Endothelial cell of umbilical vein (primary cell): ENCODE measurements around the gene ARMH3. TPM values are rescaled to one million over a fixed set of nuclear protein-coding genes. Genes with fewer than 3 reads are reported as not detected.

Experiments used
- BruUV-seq: library from RNA; stranded (reverse); fragments of 400-500 nt; replicated peaks from 2 replicates; lab custom pipeline; 2021; lab: Mats Ljungman, UMichigan
- CTCF ChIA-PET: fragments of 300-600, 350-600 bp; sonication (Branson Sonifier 250); formaldehyde crosslinking; loops from one replicate; lab custom pipeline; 2021; ENCODE audit warnings: antibody characterized with exemption, inconsistent platforms; lab: Charles Lee
- POLR2A ChIA-PET: fragments of 300-600, 350-600 bp; sonication (Branson Sonifier 250); formaldehyde crosslinking; loops from one replicate; lab custom pipeline; 2021; ENCODE audit warnings: antibody characterized with exemption, inconsistent platforms; lab: Charles Lee
- DNase-seq: peaks from one replicate; pipeline ENCODE4 v3.0.0-alpha.2; 2011; ENCODE audit warnings: low read depth, low spot score
- FAIRE-seq: peaks from 2 replicates; lab custom pipeline; 2011; peaks lifted over from hg19 to GRCh38; lab: Jason Lieb, UNC
- H2AFZ ChIP-seq: 2 replicates; pipeline ENCODE4 v1.6.0; 2012; ENCODE audit warnings: low read depth, low read length, control low read depth, inconsistent platforms
- H3K27ac ChIP-seq: 2 replicates; pipeline ENCODE4 v1.5.1; 2011; ENCODE audit warnings: low read depth, mild to moderate bottlenecking, control low read depth, low read length, moderate library complexity; ENCODE audit not compliant: insufficient read depth
- H3K27me3 ChIP-seq, 2 experiments: 2 replicates each; pipeline versions ENCODE4 v1.6.0 to v1.6.1; 2011; ENCODE audit warnings: low read length in 2 of 2, mixed read lengths in 1 of 2; ENCODE audit not compliant: control insufficient read depth in 2 of 2, insufficient read depth in 2 of 2
- H3K36me3 ChIP-seq, 2 experiments: 2 replicates in 1 of 2; 3 replicates in 1 of 2; pipeline ENCODE4 v1.5.1; 2011; ENCODE audit warnings: low read length in 2 of 2, mild to moderate bottlenecking in 1 of 2, moderate library complexity in 1 of 2; ENCODE audit not compliant: control insufficient read depth in 2 of 2, insufficient read depth in 2 of 2; ENCODE audit errors: extremely low read depth in 1 of 2
- H3K4me1 ChIP-seq: 3 replicates; pipeline ENCODE4 v1.5.1; 2011; ENCODE audit warnings: mild to moderate bottlenecking, low read length; ENCODE audit not compliant: control insufficient read depth, insufficient read depth; ENCODE audit errors: extremely low read depth
- H3K4me2 ChIP-seq: 2 replicates; pipeline ENCODE4 v1.6.1; 2011; ENCODE audit warnings: low read length, control low read depth, mixed read lengths; ENCODE audit not compliant: insufficient read depth
- H3K4me3 ChIP-seq, 3 experiments: fragments of 200-600 bp in 1 of 3; sonication (generic), shearing (Covaris generic) in 1 of 3; replicated peaks in 1 of 3; 2 replicates each; pipeline ENCODE4 v1.5.1; 2011 to 2016; ENCODE audit warnings: control low read depth in 3 of 3, low read length in 3 of 3, mild to moderate bottlenecking in 2 of 3, inconsistent platforms in 1 of 3, low read depth in 1 of 3, moderate library complexity in 1 of 3; ENCODE audit not compliant: insufficient read depth in 1 of 3
- H3K79me2 ChIP-seq: 2 replicates; pipeline ENCODE4 v1.6.0; 2012; ENCODE audit warnings: low read length, inconsistent platforms; ENCODE audit not compliant: control insufficient read depth, insufficient read depth
- H3K9ac ChIP-seq: replicated peaks from 2 replicates; pipeline ENCODE3; 2011; ENCODE audit warnings: low read length, control low read depth; ENCODE audit not compliant: insufficient read depth; ENCODE audit errors: extremely low read depth
- H3K9me1 ChIP-seq: replicated peaks from 3 replicates; pipeline ENCODE4 v1.6.0; 2011; ENCODE audit warnings: mild to moderate bottlenecking, low read length; ENCODE audit not compliant: control insufficient read depth, insufficient read depth; ENCODE audit errors: extremely low read depth
- H3K9me3 ChIP-seq: replicated peaks from 2 replicates; pipeline ENCODE4 v1.5.1; 2012; ENCODE audit warnings: low read length, inconsistent platforms; ENCODE audit not compliant: control insufficient read depth, insufficient read depth
- H4K20me1 ChIP-seq: replicated peaks from 2 replicates; pipeline ENCODE3; 2011; ENCODE audit warnings: mild to moderate bottlenecking, low read length; ENCODE audit not compliant: control insufficient read depth, insufficient read depth; ENCODE audit errors: extremely low read depth
- EZH2 ChIP-seq: IDR thresholded peaks from 2 replicates; pipeline ENCODE4 v1.6.1; 2012; ENCODE audit warnings: borderline replicate concordance, low read depth, mild to moderate bottlenecking, moderate library complexity, low read length, inconsistent platforms; ENCODE audit not compliant: severe bottlenecking
- FOS ChIP-seq: IDR thresholded peaks from 2 replicates; pipeline ENCODE4 v1.6.1; 2011; ENCODE audit warnings: mild to moderate bottlenecking, low read length, moderate library complexity, borderline replicate concordance; ENCODE audit not compliant: insufficient read depth
- GATA2 ChIP-seq: IDR thresholded peaks from 2 replicates; pipeline ENCODE4 v1.7.0; 2011; ENCODE audit warnings: low read depth, mild to moderate bottlenecking, moderate library complexity, mixed read lengths, low read length; ENCODE audit not compliant: insufficient read length, insufficient read depth
- JUN ChIP-seq: IDR thresholded peaks from 2 replicates; pipeline ENCODE4 v1.6.1; 2011; ENCODE audit warnings: borderline replicate concordance, low read depth; ENCODE audit not compliant: insufficient read length, insufficient read depth
- MAX ChIP-seq: IDR thresholded peaks from 2 replicates; pipeline ENCODE4 v1.6.1; 2011; ENCODE audit not compliant: insufficient read depth, insufficient read length
- MYC ChIP-seq: IDR thresholded peaks from one replicate; pipeline ENCODE4 v1.6.1; 2011; ENCODE audit warnings: mild to moderate bottlenecking, low read depth, low read length
- POLR2A ChIP-seq: IDR thresholded peaks from 2 replicates; pipeline ENCODE4 v1.6.1; 2012; ENCODE audit warnings: low read depth, mild to moderate bottlenecking, control low read depth, low read length
- POLR2AphosphoS5 ChIP-seq: IDR thresholded peaks from 2 replicates; pipeline ENCODE4 v1.6.1; 2012; ENCODE audit warnings: low read depth, mild to moderate bottlenecking, control low read depth, low read length, moderate library complexity; ENCODE audit not compliant: insufficient read depth
- dilution Hi-C: fragments of 300-500 bp; cut with MboI; formaldehyde crosslinking; loops from one replicate; pipeline ENCODE4 v1.15.0; 2019; ENCODE audit warnings: low sequenced_read_pairs; ENCODE audit not compliant: extremely low pct_ligation_motif_present
- intact Hi-C: fragments of 100-400 bp; cut with micrococcal nuclease; formaldehyde crosslinking; loops from one replicate; pipeline ENCODE4 v1.10.0; 2022
- polyA plus RNA-seq, 4 experiments: library from polyadenylated mRNA; depleted of rRNA in 3 of 4; stranded (reverse) in 3 of 4; unstranded in 1 of 4; fragments of >200 nt; gene quantifications; 2 replicates each; pipeline versions ENCODE4 v1.2.1 to v1.2.3, GENCODE V29; 2011 to 2012; ENCODE audit warnings: missing spikeins in 1 of 4
- total RNA-seq: library from RNA; stranded (reverse); gene quantifications from 2 replicates; pipeline ENCODE4 v1.2.3, GENCODE V29; 2021
- TF ChIP-seq, protein P1 (sequence below), 2 donors: IDR thresholded peaks; 1 replicate in 1 of 2; 2 replicates in 1 of 2; pipeline ENCODE4 v1.5.1; 2011; ENCODE audit warnings: low read length in 2 of 2, mild to moderate bottlenecking in 2 of 2, moderate library complexity in 2 of 2, control low read depth in 1 of 2, inconsistent platforms in 1 of 2, low read depth in 1 of 2; ENCODE audit not compliant: insufficient read depth in 1 of 2; ENCODE audit errors: extremely low read depth in 1 of 2

Gene ARMH3
- total and polyA plus RNA-seq, 2 donors (not counting 3 experiments of a cell fraction or from before 2014, with no cell fraction given): 13.1 to 17.6 TPM

DNA sequence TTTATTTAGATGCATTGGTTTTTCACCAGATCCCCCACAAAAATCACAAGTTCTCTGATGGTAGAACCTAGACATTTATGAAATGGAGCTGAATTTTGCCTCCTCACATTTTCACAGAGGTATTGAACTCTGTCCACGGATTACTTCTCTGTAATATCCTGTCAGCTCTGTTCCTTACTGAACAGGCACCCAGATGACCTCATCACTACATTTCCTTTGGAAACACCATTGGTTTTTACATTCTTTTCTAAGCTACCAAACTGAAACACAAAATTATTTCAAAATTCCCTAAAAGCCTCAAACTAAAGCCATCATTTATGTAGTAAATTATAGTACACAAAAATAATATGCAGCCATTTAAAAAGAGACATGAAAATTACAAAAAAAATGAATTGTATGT, 114.1 kb downstream of the ARMH3 start:
- CTCF ChIA-PET: interaction anchor here (0.5 to 5.4 kb wide), 18 partner anchors 9 to 824 kb away, joined by 3 to 57 read pairs (median 6); no protein-coding TSS in a partner anchor
- Histone ChIP-seq H3K27me3 (no peaks in the 10 kb centered on the region), H2AFZ (no peak overlapping the region), H3K9ac (peak overlapping the region; percentile 40), H4K20me1 (no peaks in the 10 kb centered on the region), H3K9me1 (peaks cover 3% of the 10 kb centered on the region), H3K9me3 (no peaks in the 10 kb centered on the region), H3K79me2 (no peaks in the 10 kb centered on the region), H3K4me1 (peaks cover 49% of the 10 kb centered on the region), H3K4me3 (no peak overlapping the region), H3K4me2 (peak overlapping the region; percentile 67), H3K27ac (peak overlapping the region; percentile 67), H3K36me3 (no peaks in the 10 kb centered on the region)
- FAIRE-seq (peak; percentile 53), DNase-seq (peak; percentile 66)
- intact Hi-C loops: no loop called here
- POLR2A ChIA-PET: interaction anchor here (0.5 kb wide), 1 partner anchor 26 kb away, joined by 3 read pairs; no protein-coding TSS in a partner anchor
- BruUV-seq: no TSS peak
- dilution Hi-C loops: no loop called here
- TF ChIP-seq EZH2 (no peak), POLR2A (no peak), JUN (peak; percentile 72), POLR2AphosphoS5 (no peak), FOS (peak; percentile 31), MAX (no peak), GATA2 (no peak), MYC (no peak)
- TF ChIP-seq, protein P1, sequence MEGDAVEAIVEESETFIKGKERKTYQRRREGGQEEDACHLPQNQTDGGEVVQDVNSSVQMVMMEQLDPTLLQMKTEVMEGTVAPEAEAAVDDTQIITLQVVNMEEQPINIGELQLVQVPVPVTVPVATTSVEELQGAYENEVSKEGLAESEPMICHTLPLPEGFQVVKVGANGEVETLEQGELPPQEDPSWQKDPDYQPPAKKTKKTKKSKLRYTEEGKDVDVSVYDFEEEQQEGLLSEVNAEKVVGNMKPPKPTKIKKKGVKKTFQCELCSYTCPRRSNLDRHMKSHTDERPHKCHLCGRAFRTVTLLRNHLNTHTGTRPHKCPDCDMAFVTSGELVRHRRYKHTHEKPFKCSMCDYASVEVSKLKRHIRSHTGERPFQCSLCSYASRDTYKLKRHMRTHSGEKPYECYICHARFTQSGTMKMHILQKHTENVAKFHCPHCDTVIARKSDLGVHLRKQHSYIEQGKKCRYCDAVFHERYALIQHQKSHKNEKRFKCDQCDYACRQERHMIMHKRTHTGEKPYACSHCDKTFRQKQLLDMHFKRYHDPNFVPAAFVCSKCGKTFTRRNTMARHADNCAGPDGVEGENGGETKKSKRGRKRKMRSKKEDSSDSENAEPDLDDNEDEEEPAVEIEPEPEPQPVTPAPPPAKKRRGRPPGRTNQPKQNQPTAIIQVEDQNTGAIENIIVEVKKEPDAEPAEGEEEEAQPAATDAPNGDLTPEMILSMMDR (IDR thresholded peaks at IDR 0.05; ENCODE audit: extremely low read depth in 1 of 2, insufficient read depth in 1 of 2, low read depth in 1 of 2, low read length in 2 of 2): no peak
